Measurements from ENCODE around the gene DNAJB6.

The DNAJB6 gene

GRCh38 chr7:157306846-157307838, 29.7 kb upstream of the DNAJB6 start:
- no peak for TF ChIP-seq CTCF (conservative IDR thresholded peaks at IDR 0.05; ENCODE audit: control insufficient read depth, insufficient read depth, low read depth, low read length)
- DNase-seq (ENCODE audit: low read depth): no peak
- no peak overlapping the region for H3K4me3 ChIP-seq (ENCODE audit: control insufficient read depth, low read depth, low read length)

- DNase-seq (ENCODE audit: low read depth): peak; percentile 93
- no peak for TF ChIP-seq CTCF (conservative IDR thresholded peaks at IDR 0.05; ENCODE audit: control insufficient read depth, insufficient read depth, low read depth, low read length)
- no peak overlapping the region for H3K4me3 ChIP-seq (ENCODE audit: control insufficient read depth, low read depth, low read length)
These were observed 26.7 kb upstream of the DNAJB6 start for GRCh38 chr7:157309988-157310668.

- DNase-seq (ENCODE audit: low read depth): no peak
- no peak for TF ChIP-seq CTCF (conservative IDR thresholded peaks at IDR 0.05; ENCODE audit: control insufficient read depth, insufficient read depth, low read depth, low read length)
- no peak overlapping the region for H3K4me3 ChIP-seq (ENCODE audit: control insufficient read depth, low read depth, low read length)
These were observed 26.1 kb upstream of the DNAJB6 start for GRCh38 chr7:157310676-157311185.

- no peak for TF ChIP-seq CTCF (conservative IDR thresholded peaks at IDR 0.05; ENCODE audit: control insufficient read depth, insufficient read depth, low read depth, low read length)
- no peak for DNase-seq (ENCODE audit: low read depth)
- no peak overlapping the region for H3K4me3 ChIP-seq (ENCODE audit: control insufficient read depth, low read depth, low read length)
These were observed 23.9 kb upstream of the DNAJB6 start for GRCh38 chr7:157312941-157313340.

GRCh38 chr7:157313645-157314044, 23.2 kb upstream of the DNAJB6 start:
- no peak overlapping the region for H3K4me3 ChIP-seq (ENCODE audit: control insufficient read depth, low read depth, low read length)
- no peak for TF ChIP-seq CTCF (conservative IDR thresholded peaks at IDR 0.05; ENCODE audit: control insufficient read depth, insufficient read depth, low read depth, low read length)

GRCh38 chr7:157318015-157318706, 18.6 kb upstream of the DNAJB6 start:
- H3K4me3 ChIP-seq (ENCODE audit: control insufficient read depth, low read depth, low read length): no peak overlapping the region

More at GRCh38 chr7:157313645-157314044, 23.2 kb upstream of the DNAJB6 start:
- no peak for DNase-seq (ENCODE audit: low read depth)

More at GRCh38 chr7:157318015-157318706, 18.6 kb upstream of the DNAJB6 start:
- no peak for TF ChIP-seq CTCF (conservative IDR thresholded peaks at IDR 0.05; ENCODE audit: control insufficient read depth, insufficient read depth, low read depth, low read length)
- peak; percentile 59 for DNase-seq (ENCODE audit: low read depth)
